GM12864 (cell line): ENCODE data around the gene DMAC2.

Experiments used
- DNase-seq: peaks from one replicate; pipeline ENCODE4 v3.0.0-alpha.2; 2011; ENCODE audit warnings: low read depth
- H3K4me3 ChIP-seq: 2 replicates; pipeline ENCODE4 v1.5.1; 2011; ENCODE audit warnings: mild to moderate bottlenecking, low read depth, low read length, control low read depth
- TF ChIP-seq, protein P1 (sequence below): IDR thresholded peaks from 2 replicates; pipeline ENCODE4 v1.5.1; 2011; ENCODE audit warnings: low read depth, mild to moderate bottlenecking, moderate library complexity, low read length, control low read depth, inconsistent platforms; ENCODE audit errors: missing control alignments

DMAC2 gene

GRCh38 chr19:41449865-41450178, 10.1 kb upstream of the DMAC2 start:
- H3K4me3 ChIP-seq = no peak overlapping the region
- DNase-seq = no peak
- TF ChIP-seq, protein P1, sequence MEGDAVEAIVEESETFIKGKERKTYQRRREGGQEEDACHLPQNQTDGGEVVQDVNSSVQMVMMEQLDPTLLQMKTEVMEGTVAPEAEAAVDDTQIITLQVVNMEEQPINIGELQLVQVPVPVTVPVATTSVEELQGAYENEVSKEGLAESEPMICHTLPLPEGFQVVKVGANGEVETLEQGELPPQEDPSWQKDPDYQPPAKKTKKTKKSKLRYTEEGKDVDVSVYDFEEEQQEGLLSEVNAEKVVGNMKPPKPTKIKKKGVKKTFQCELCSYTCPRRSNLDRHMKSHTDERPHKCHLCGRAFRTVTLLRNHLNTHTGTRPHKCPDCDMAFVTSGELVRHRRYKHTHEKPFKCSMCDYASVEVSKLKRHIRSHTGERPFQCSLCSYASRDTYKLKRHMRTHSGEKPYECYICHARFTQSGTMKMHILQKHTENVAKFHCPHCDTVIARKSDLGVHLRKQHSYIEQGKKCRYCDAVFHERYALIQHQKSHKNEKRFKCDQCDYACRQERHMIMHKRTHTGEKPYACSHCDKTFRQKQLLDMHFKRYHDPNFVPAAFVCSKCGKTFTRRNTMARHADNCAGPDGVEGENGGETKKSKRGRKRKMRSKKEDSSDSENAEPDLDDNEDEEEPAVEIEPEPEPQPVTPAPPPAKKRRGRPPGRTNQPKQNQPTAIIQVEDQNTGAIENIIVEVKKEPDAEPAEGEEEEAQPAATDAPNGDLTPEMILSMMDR = no peak

DNA sequence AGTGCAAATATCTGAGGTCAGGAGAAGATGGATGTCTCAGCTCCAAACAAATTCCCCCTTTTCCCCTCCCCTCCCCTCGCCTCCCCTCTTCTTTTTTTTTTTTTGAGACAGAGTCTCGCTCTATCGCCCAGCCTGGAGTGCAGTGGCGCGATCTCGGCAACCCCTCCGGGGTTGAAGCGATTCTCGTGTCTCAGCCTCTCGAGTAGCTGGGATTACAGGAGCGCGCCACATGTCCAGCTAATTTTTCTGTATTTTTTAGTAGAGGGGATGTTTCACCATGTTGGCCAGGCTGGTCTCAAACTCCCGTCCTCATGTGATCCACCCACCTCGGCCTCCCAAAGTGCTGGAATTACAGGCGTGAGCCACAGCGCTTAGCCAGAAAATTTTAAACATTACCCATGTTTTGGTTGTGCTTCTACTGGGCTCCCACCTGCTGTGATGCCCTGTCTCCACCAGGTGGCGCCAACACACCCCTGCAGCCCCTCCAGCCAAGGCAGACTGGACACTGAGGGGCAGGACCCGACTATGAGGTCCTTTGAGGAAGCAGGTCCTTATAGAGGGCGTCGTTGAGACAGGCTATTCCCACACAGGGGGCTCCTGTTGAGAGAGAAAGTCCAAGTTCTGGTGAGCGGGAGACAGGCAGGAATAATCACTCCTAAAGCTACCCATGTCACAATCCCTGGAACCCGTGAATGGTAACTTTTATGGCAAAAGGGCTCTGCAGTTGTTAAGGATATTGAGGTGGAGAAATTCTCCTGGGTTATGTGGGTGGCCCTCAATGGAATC, 9.6 kb upstream of the DMAC2 start:
- peak overlapping the region; percentile 32 for H3K4me3 ChIP-seq
- DNase-seq = peak; percentile 29
- TF ChIP-seq, protein P1 = peak; percentile 96

GRCh38 chr19:41447732-41448332, 8.1 kb upstream of the DMAC2 start:
- DNase-seq = no peak
- TF ChIP-seq, protein P1 = no peak
- no peak overlapping the region for H3K4me3 ChIP-seq

GRCh38 chr19:41445575-41445974, 5.9 kb upstream of the DMAC2 start:
- no peak overlapping the region for H3K4me3 ChIP-seq
- TF ChIP-seq, protein P1 = no peak
- no peak for DNase-seq

- no peak overlapping the region for H3K4me3 ChIP-seq
- TF ChIP-seq, protein P1 = peak; percentile 4
- DNase-seq = no peak
Observed at GRCh38 chr19:41443813-41444455, 4.2 kb upstream of the DMAC2 start.

DNA sequence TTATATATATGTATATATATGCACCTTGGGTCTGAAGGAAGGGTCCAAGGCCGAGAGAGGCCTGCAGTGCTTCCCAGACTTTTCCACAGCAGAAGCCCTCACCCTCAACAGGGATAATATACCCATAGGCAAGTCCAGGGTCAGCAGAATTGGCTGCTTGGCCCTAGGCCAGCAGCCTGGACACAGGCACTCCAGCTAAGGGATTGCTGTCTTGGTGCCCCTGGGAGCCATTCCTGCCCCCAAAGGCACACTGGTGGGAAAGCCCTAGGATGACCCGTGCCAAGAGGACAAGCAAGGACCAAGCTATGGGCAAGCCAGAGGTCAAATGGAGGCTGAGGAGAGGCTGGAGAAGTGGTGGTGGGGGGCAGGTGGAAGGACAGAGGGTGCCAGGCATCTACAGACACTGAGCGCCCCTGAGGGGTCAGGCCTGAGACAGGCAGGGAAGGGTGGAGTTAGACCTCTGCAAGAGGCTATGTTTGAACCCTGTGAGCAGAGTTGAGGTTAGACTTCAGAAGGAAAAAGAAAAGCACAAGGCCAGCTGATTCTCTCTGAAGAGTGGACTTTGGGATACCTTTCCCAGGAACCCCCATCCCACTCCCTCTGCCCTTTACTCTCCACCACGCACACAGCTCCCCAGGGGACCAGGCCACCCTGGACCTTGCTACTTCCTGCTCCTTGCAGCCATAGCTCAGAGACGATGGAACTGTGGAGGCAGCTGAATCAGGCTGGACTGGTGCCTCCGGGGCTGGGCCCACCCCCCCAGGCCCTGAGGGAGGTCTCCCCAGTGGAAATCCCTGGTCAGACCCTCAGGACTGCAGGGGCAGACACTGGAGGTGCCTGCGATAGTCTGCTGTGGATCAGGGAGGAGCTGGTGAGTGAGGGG, 3.0 kb upstream of the DMAC2 start, which contains the start of gene ERICH4:
Gene ERICH4, plus strand, starts transcription at position 684 of the 883 bp plus-strand sequence. Its CDS starts 14 bp downstream, at position 698.
- no peak within 1 kb of the TSS for H3K4me3 ChIP-seq
- DNase-seq = no peak
- TF ChIP-seq, protein P1 = no peak
